OCI-M2 (cell line): Measurements from ENCODE around the gene PITPNM3.
"Not testable (repeated sequence)": the region's sequence is repeated elsewhere in the genome, so short reads cannot be mapped to it uniquely, and the experiment has no call there.

Experiments used
- DNase-seq: peaks from one replicate; lab custom pipeline; 2025; ENCODE audit not compliant: unreplicated experiment; lab: John Stamatoyannopoulos, UW

Gene PITPNM3

DNA sequence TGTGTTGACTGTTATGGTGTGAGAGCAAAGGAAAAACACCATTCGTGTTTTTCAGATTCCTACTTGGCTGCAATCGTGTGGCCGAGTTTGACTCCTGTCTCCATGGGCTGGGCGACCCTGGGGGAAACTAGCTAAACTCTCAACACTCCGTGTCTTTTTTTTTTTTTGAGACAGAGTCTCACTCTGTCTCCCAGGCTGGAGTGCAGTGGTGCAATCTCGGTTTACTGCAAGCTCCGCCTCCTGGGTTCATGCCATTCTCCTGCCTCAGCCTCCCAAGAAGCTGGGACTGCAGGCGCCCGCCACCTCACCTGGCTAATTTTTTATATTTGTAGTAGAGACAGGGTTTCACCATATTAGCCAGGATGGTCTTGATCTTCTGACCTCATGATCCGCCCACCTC is 73.6 kb downstream of the PITPNM3 start:
- DNase-seq: not testable (repeated sequence)

DNA sequence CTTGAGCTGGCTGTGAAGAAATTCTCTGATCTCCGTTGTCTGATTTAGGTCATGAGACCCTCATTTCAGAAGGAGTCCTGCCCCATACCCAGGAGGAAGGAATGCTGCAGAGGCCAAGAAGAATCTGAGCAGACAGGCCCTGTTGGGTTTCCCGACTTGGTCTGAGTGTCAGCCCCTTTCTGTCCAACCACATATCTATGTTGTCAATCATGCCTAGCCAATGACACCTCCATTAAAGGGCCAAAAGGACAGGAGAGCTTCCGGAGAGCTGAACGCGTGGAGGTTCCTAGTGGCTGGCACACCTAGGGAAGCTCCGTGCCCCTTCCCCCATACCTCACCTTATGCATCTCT is 74.3 kb downstream of the PITPNM3 start:
- DNase-seq: no peak

DNA sequence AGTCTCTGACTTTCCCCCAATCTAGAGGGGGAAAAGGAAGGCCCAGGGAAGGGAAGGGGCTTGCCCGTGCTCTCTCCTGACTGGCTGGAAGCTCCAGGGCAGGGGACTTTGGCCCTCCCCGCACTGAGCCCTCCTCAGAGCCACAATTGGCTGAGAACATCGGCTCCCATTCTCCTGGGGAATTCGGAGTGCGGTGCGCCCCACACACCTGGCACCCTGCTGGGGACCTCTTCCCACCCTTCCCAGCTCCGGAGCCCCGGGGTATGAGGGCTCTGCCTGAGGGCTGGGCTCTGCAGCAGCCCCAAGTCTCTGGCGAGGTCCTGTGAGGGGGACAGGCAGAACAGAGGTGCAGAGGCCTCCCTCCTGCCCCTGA is 76.1 kb downstream of the PITPNM3 start:
- no peak for DNase-seq

DNA sequence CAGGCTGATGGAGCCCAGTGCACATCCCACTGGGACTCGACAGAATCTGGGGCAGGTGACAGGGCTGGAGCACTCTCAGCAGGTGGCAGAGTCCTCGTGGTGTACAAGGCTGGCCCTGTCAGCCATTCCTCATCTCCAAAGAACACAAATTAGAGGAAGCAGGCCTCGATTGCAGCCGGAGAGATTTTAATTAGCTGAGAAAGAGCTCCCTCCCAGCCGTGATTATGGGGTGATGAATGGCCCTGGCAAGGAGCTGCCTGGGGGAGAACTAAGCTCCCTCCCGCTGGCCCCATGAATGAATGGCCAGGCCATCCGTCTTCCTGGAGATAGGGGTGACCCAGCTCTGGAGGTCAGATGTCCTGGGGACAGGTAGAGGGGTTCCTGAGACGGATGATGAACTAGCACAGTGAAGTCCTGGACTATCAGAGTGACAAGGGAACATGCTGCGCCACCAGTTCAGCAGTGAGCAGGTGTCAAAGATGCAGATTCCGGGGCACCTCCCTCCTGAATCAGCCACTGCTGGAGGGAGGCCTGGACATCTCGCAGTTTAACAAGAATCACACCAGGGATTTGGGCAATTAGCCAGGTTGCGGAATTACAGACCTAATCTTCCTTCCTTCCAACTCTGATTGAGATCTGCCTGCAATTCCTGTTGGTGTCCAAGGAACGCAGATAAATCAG is 76.6 kb downstream of the PITPNM3 start:
- DNase-seq: no peak

DNA sequence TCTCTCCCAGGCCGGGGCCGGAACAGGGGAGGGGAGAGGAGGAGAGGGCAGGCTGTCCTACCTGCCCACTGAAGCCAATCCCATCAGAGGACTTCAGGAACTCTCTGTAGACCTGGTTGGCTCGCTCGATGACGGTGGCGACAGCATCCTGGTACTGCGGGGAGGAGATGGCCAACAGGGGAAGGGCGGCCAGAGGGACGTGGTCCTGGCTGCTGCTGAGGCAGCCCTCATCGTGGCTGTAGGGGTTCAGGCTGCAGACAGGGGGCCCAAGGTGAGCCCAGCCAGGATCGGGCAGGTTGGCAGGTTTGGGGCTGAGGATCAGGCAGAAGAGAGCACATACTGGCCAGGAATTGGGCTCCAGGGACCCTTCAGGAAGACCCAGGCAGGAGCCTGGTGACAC is 77.9 kb downstream of the PITPNM3 start:
- DNase-seq: no peak

DNA sequence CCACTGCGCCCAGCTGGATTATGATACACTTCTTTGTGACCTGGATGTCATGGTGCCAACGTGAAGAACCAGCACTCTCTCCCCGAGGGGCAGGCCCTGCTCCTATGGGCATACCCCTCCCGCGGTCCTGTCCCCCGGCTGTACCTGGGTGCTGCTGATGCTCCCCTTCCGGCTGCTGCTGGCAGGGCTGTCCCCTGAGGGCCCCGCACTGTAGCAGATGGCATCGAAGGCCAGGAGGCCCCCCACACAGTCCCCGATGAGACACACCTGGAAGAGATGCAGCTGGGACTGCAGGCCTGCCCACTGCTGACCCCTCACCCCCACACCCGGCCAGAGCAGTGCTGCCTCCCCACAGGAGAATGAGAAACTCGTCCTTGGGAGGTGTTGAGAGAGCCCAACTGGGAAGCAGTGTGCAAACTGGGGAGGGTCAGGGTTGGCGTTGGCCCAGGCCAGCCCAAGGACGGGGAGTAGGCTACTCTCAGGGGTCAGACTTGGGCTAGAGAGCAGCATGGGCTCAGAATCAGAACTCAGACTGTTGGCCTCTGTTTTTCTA is 78.4 kb downstream of the PITPNM3 start:
- DNase-seq: no peak

DNA sequence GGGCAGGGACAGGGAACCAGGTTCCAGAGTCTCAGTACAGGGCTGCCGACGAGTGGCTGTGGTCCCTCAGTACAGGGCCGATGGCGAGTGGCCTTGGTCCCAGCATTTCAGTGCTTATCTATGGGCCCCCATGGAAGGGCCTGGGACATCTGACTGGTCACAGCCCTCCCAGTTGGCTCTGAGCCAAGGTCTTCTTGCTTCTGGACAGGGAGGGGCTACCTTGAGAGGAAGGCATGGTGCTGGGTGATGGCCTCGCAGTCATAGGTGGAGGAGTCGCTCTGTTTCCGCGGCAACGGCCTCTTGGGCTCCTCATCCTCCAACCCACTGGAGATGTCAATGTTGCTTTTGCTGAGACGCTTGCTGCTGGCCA is 79.6 kb downstream of the PITPNM3 start:
- no peak for DNase-seq

DNA sequence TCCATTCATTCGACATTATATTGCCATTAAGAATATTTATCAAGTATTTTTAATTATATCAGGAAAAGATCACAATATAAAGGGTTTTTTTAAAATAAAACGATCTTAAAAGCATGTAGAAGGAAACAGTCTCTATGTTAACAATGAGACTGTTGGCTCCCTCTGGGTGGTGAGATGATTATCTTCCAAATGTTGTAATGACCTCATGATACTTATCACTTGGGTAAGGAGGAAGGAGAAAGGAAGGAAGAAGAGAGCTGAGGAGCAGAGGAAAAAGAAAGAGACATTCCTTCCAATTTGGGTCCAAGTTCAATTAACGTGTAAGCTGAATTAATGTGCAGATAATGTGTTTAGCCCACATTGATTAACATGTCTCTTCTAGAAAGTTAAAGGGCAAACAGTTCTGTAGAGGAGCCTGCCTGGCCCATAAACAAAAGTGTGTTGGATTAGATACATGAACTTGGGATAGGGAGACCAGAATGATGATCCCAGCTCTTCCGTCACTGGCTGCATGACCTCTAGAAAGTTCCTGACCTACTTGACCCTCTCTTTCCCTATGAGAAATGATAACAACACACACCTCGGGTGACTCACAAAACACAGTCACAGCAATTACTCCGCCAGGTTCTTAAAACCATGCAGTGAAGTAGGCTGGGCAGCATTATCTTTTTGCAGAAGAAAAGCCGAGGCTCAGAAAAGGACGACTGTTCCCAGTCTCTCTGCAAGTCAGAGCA is 80.1 kb downstream of the PITPNM3 start:
- DNase-seq: no peak

DNA sequence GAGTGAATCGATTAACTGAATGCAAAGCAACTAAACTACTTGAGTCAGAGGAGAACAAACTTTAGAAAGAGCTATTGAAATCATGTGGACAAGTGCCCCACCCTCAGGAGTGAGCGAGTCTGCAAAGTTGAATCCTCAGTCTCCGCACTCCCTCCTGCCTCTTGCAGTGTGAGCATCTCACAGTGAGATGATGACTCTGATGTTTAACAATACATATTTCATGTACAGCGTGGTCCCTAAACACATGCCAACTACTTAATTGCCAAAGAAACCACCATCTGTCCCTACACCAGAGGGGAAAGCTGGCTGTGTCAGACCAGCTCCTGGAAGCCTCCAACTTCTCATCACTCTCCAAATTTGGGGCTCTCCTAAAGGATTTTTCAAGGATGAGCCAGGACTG is 80.9 kb downstream of the PITPNM3 start:
- no peak for DNase-seq

DNA sequence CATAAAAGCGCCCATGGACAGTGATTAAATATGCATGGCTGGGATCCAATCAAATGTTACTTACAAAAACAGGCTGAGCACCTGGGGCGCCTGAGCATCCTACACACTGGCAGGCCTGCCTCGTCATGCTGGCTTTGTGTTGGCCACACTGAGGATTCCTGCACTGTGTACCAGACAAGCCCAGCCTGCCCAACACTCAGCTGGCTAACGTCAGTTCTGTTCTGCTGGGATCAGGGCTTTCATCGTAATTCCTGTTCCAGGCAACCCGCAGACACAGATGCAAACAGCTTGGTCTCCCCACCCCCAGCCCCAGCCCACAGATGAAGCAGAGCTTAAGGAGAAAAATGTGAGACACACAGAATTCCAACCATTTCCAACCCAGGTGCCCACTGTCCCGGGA is 81.4 kb downstream of the PITPNM3 start:
- DNase-seq: no peak

DNA sequence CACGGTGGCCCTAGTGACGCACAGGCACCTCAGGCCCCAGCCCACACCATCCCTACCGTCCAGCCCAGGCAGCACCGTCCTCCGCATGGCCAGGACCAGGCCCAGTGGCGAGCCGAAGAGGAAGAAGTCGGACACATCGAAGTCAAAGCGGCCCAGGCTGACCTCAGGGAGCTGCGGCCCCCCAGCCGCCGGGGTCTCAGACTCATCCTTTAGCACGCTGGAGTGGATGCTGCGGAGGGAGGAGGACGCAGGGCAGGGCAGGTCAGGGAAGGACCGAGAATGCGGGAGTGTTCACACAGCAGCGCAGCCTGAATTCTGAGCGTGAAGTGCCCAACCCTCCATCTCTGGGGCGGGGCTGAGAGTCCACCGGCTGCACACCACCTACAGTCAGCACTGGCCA is 82.0 kb downstream of the PITPNM3 start:
- no peak for DNase-seq

DNA sequence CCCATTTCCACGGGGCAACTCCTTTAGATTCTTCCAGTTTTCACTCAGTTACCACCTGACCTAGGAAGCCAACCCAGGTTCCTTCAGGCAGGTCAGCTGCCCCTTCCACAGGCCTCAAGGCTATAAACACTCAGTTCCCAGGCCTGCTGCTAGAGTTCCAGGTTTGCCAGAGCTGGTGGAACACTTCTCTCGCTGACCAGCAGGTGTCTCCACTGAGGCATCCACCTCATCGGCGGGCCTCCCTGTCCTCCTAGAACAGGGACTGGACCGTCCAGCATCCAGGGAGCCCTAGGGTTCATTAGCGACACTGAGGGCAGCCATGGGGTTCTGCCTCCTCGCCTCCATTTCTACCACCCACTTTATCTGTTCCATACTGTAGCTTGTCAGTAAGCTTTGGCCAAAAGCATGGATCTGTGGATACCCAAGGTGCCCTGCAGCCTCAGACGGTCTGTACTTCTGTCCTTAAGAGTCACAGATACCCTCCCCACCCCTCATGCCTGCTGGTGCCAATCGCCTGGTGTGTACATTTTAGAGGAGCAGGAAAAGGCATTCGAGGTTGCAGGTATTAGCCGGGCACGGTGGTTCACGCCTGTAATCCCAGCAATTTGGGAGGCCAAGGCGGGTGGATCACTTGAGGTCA is 83.1 kb downstream of the PITPNM3 start:
- DNase-seq: peak; percentile 5

DNA sequence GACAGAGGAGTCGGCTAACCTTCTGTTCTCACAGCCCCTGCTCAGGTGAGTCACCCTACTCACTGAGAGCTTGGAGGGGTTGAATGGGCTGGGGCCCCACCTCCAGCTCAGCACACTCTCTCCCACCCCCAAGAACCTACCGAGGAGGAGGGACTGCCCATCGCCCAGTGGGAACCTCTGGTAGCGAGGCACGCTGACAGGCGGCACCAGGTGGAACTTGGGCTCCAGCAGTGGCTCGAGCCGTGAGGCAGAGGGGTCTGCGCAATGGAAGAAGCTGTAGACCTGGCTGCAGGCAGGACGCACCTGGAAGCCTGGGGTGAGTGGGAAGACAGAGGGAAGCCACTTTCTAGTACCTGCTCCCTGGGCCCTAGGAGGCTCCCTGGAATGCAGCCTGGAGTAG is 83.8 kb downstream of the PITPNM3 start:
- DNase-seq: no peak

DNA sequence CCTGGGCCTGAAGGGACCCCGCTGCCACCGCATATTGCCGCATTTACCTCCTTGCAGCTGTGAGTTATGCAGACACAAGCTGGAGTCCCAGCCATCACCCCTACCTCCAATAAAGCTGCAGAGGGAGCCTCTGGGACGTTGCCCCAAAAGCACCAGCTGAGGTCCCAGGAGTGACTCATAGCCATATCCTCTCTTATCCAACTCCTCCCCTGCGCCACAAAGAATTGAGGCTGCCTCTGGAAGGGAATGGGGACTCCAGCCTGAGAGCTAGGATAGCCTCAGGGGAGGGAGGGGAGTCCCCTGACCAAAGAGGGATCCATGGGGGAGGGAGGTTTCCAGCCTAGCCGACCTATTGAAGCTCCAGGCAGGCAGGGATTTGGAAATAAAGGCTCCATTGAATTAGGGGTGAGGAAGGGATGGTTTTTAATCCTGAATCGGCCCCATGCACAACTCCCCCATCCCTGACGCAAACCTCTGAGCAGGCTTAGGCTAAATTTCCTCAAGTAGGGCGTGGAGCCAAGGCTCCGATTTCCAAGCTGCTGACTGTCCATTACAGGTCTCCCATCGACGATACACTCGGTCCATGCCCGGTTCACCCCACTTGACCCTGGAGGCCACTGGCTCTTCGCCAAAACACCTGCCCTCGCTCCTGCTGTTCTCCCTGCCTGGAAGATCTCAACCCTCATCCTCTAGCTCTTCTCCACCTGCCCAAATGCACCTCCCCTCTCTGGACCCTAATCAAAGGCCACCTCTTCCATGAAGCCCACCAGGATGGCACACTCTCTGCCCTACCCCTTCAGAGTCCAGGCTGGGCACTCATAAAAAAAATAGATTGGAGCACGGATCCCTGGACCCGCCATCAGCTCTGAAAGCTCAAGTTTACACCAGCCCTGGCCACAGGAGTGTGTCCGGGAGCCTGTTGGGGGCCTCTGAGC is 84.6 kb downstream of the PITPNM3 start:
- DNase-seq: no peak

DNA sequence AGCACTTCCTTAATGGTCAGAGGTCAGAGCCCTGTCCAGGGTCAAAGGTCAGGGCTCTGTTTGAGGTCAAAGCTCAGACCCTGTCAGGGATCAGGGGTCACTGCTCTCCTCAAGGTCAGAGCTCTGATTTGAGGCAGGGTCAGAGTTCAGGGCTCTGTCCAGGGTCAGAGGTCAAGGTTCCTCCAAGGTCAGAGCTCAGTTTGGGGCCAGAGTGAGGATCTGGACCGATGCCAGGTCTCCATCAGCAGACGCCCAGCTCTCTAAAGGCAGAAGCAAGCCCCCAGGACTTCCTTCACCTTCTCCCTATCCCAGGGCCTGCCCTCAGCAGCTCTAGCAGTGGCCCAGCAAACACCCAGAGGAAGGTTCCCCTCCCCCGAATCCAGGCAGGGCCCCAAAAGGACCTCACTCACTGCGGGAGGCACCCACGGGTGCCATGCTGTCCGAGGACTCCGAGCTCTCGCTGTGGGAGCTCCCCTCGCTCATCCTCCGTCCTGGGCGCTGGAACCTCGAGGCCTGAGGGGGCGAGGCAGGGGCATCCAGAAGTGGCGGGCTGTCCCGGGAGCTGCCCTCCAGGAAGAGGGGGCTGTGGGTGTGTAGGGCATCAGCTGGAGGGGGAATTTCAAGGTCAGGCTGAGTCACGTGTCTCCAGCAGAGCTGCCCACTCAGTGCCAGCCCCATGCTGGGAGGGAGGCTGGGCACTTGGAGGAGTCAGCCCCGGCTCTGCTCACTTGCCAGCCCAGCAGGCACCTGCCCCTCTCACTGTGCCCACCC is 85.4 kb downstream of the PITPNM3 start:
- DNase-seq: no peak

DNA sequence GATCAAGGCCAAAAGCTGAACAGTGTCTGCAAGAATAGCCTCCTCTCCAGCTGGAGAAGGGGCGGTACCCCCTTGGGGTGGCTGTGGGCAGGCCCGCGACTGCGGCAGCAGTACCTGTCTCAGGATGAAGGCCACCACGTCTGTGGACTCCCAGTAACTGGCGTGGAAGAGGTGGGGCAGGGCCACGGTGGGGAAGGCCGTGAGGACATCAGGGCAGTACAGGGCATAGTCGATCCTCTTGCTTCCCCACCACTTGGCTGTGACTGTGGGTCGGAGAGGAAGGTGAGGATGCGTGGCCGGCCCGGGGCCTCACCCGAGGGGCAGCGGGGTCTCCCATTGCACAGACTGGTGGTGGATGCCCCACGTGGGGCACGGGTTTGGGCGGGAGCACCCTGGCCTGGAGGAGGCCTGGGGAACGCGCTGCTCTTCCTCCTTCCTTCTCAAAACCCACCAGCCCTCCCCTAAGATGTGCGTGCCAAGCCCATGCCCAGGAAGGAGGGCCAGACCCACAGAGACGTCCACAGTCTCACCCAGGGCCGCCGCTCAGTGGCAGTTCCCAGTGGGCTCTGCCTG is 86.1 kb downstream of the PITPNM3 start:
- no peak for DNase-seq

DNA sequence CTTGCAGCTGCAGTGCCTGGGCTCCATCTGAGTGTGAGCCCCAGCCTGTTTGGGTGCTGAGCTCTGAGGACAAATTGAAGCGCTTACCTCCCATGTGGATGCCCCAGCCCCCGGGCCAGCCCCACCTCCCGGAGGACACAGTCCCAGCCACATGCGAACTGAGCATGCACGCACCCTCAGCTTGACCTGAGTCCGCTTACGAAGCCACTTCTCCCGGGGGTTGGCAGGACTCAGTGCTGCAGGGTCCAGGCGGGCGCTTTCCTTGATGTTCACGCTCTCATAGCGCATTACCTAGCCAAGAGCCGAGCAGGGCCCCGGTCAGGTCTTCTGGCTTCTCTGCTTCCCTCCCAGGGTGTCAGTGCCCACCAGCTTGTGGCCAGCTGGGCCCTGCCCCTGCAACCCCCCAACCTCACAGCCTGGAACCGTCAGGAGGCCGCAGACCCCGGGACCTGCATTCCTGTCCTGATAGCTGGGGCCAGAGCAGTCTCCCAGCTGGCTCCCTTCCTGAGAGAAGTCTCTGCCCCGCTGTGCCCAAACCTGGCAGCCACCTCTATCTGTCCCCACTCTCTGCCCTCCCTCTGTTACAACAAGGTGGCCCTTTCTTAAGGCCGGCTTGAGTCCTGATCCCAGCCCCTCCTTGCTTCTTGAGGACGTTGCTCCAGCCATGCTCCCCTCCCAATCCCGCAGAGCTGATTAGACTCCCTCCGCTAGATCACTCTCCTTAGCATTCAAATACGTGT is 88.1 kb downstream of the PITPNM3 start:
- DNase-seq: no peak

DNA sequence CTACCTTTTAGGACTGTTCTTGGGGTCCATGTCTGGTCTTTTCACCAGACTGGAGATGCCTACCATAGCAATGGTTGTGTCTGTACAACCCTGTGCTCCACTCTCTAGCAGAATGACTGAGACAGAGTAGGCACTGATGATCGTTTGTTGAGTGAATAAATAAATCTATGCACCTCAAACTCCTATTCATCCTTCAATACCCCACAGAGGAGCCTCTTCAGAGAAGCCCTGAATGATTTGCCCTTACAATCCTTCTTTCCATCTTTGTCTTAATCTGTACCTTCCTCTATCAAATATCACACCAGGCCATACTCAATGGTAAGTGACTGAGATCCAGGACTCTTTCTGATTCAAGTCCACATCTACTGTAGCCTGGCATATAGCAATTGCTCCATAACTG is 88.8 kb downstream of the PITPNM3 start:
- DNase-seq: no peak

DNA sequence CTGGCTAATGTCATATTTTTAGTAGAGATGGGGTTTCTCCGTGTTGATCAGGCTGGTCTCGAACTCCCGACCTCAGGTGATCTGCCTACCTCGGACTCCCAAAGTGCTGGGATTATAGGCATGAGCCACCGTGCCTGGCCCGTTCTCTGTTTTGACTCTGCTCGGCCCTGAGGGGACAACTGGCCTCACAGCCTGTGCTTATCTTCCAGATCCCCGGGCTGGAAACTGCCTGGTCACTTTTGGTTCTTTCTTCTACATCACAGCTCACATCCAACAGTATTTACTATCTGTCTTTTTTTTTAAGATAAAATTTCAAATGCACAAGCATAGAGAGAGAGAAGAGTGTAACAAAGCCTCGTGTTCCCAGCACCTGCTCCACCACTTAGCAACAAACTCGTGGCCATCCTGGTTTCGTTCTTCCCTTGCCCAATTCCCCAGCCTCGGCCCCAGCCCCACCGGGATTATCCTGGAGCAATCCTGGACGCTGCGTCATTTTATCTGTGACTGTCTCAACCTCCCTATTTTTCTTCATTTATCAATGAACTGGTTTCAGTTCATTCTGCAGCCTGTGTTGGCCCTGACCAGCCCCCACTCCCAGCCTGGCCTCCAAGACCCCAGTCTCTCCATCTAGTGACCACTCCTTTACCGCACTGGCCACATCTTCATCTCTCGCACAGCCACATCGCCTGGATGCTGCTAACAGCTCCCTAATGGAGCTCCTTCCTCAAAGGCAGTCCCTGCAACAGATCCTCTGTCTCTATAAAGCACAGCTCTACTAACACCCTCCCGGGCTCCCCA is 91.0 kb downstream of the PITPNM3 start:
- DNase-seq: no peak
